SK-N-MC (cell line): ENCODE measurements around the gene TSPAN1.

Experiments
- DNase-seq: peaks from one replicate; pipeline ENCODE4 v3.0.0-alpha.2; 2011; ENCODE audit warnings: low read depth, low spot score
- H3K27ac ChIP-seq: fragments of 200-600 bp; sonication (generic); 2 replicates; pipeline ENCODE4 v1.5.1; 2016; ENCODE audit warnings: mixed run types
- H3K36me3 ChIP-seq: fragments of 200-600 bp; sonication (generic); 2 replicates; pipeline ENCODE4 v1.6.1; 2017; ENCODE audit warnings: antibody characterized with exemption, low read length, mixed read lengths; ENCODE audit not compliant: insufficient read depth
- H3K4me3 ChIP-seq: fragments of 200-600 bp; sonication (generic); 2 replicates; pipeline ENCODE4 v1.5.1; 2016
- H3K9ac ChIP-seq: fragments of 200-600 bp; sonication (generic); 2 replicates; pipeline ENCODE4 v1.8.0; 2017; ENCODE audit warnings: mixed run types, mixed read lengths; ENCODE audit not compliant: insufficient read length
- H3K9me3 ChIP-seq: fragments of 200-600 bp; sonication (generic); 2 replicates; pipeline ENCODE4 v1.6.1; 2017; ENCODE audit warnings: low read depth, mild to moderate bottlenecking, antibody characterized with exemption, low read length, moderate library complexity, mixed read lengths
- EZH2 ChIP-seq: fragments of 200-600 bp; sonication (generic); IDR thresholded peaks from one replicate; pipeline ENCODE4 v1.6.1; 2017; ENCODE audit warnings: antibody characterized with exemption
- FOXP2 ChIP-seq: optimal IDR thresholded peaks from 2 replicates; pipeline ENCODE3; 2011; ENCODE audit warnings: mild to moderate bottlenecking, moderate library complexity; ENCODE audit not compliant: insufficient read depth; ENCODE audit errors: extremely low read length, control extremely low read depth
- POLR2AphosphoS5 ChIP-seq: IDR thresholded peaks from 2 replicates; pipeline ENCODE4 v1.6.1; 2012; ENCODE audit warnings: mild to moderate bottlenecking, low read depth, low read length, borderline replicate concordance

TSPAN1 gene

GRCh38 chr1:46174448-46175231 lies at the start of gene TSPAN1:
Gene TSPAN1, plus strand, starts transcription at chr1:46175087. Its CDS starts 6,021 bp downstream, at chr1:46181108.
- Histone ChIP-seq H3K27ac (no peak within 1 kb of the TSS), H3K4me3 (no peak within 1 kb of the TSS), H3K9ac (no peak within 1 kb of the TSS), H3K9me3 (no peaks in the 10 kb centered on the region), H3K36me3 (no peaks in the 10 kb centered on the region)
- TF ChIP-seq EZH2, result no peak
- no peak for TF ChIP-seq FOXP2
- no peak for TF ChIP-seq POLR2AphosphoS5
- no peak for DNase-seq

- no peak for DNase-seq
- Histone ChIP-seq H3K9ac (no peak overlapping the region), H3K27ac (no peak overlapping the region), H3K36me3 (no peaks in the 10 kb centered on the region), H3K4me3 (no peak overlapping the region), H3K9me3 (no peaks in the 10 kb centered on the region)
- TF ChIP-seq POLR2AphosphoS5 (no peak), EZH2 (no peak), FOXP2 (no peak)
Measured at GRCh38 chr1:46128344-46128743, 46.5 kb upstream of the TSPAN1 start.

GRCh38 chr1:46130121-46130520 lies 44.8 kb upstream of the TSPAN1 start:
- peak overlapping the region; percentile 96 for H3K4me3 ChIP-seq
- no peaks in the 10 kb centered on the region for H3K36me3 ChIP-seq
- H3K9ac ChIP-seq, result peak overlapping the region; percentile 84
- H3K9me3 ChIP-seq, result no peaks in the 10 kb centered on the region
- 0 out of 2 replicates have a peak overlapping the region, but pooled peaks have one; percentile 33 for H3K27ac ChIP-seq
- TF ChIP-seq FOXP2 (no peak), POLR2AphosphoS5 (no peak), EZH2 (no peak)
- DNase-seq, result no peak

GRCh38 chr1:46130606-46131005 lies 44.3 kb upstream of the TSPAN1 start:
- no peaks in the 10 kb centered on the region for H3K36me3 ChIP-seq
- H3K9ac ChIP-seq, result peak overlapping the region; percentile 84
- no peak for TF ChIP-seq POLR2AphosphoS5
- no peak for TF ChIP-seq EZH2
- TF ChIP-seq FOXP2, result no peak
- H3K4me3 ChIP-seq, result peak overlapping the region; percentile 96
- H3K27ac ChIP-seq, result peak overlapping the region; percentile 33; the same call in 1 of the 2 replicates
- no peaks in the 10 kb centered on the region for H3K9me3 ChIP-seq
- DNase-seq, result no peak

GRCh38 chr1:46131093-46131492 lies 43.8 kb upstream of the TSPAN1 start:
- Histone ChIP-seq H3K9ac (peak overlapping the region; percentile 84), H3K27ac (peak overlapping the region; percentile 33; the same call in 1 of the 2 replicates), H3K36me3 (no peaks in the 10 kb centered on the region), H3K4me3 (peak overlapping the region; percentile 96), H3K9me3 (no peaks in the 10 kb centered on the region)
- TF ChIP-seq EZH2 (no peak), FOXP2 (no peak), POLR2AphosphoS5 (no peak)
- no peak for DNase-seq

GRCh38 chr1:46131712-46132528 lies 43.0 kb upstream of the TSPAN1 start:
- Histone ChIP-seq H3K27ac (peak overlapping the region; percentile 98), H3K36me3 (no peaks in the 10 kb centered on the region), H3K4me3 (peak overlapping the region; percentile 96), H3K9me3 (no peaks in the 10 kb centered on the region), H3K9ac (peak overlapping the region; percentile 94)
- TF ChIP-seq EZH2, result no peak
- TF ChIP-seq FOXP2, result no peak
- no peak for TF ChIP-seq POLR2AphosphoS5
- DNase-seq, result no peak

GRCh38 chr1:46132529-46133180 lies 42.2 kb upstream of the TSPAN1 start, which contains the start of gene PIK3R3:
Gene PIK3R3, minus strand, starts transcription at chr1:46132629. Its CDS starts 677 bp downstream, at chr1:46131952.
- Histone ChIP-seq H3K4me3 (peak within 1 kb of the TSS; percentile 96), H3K9ac (peak within 1 kb of the TSS; percentile 94)

More at GRCh38 chr1:46132529-46133180, 42.2 kb upstream of the TSPAN1 start, which contains the start of gene PIK3R3:
- TF ChIP-seq POLR2AphosphoS5 (peak; percentile 98), FOXP2 (no peak)
- Histone ChIP-seq H3K9me3 (no peaks in the 10 kb centered on the region), H3K27ac (peak within 1 kb of the TSS; percentile 98), H3K36me3 (no peaks in the 10 kb centered on the region)
- peak; percentile 91 for DNase-seq
